HFFc6 (cell line): Measurements from ENCODE around the gene UBE2K. TPM values are rescaled to one million over a fixed set of nuclear protein-coding genes. Genes with fewer than 3 reads are reported as not detected.

Experiments used
- DNase-seq: peaks from one replicate; pipeline ENCODE4 v3.0.0-alpha.2; 2018
- H3K27ac Mint-ChIP-seq: 2 replicates; pipeline ENCODE4 v1.8.0; 2020; ENCODE audit warnings: mild to moderate bottlenecking, mixed read lengths
- H3K27me3 Mint-ChIP-seq: 2 replicates; pipeline ENCODE4 v1.8.0; 2021; ENCODE audit warnings: mild to moderate bottlenecking, moderate library complexity, mixed read lengths; ENCODE audit not compliant: insufficient read depth
- H3K36me3 Mint-ChIP-seq: 2 replicates; pipeline ENCODE4 v1.8.0; 2021; ENCODE audit warnings: low read depth, mixed read lengths
- H3K4me1 Mint-ChIP-seq: 2 replicates; pipeline ENCODE4 v1.8.0; 2020; ENCODE audit warnings: low read depth, mixed read lengths
- H3K4me3 Mint-ChIP-seq: 2 replicates; pipeline ENCODE4 v1.8.0; 2020; ENCODE audit warnings: mild to moderate bottlenecking, moderate library complexity, mixed read lengths
- H3K9me3 Mint-ChIP-seq: 2 replicates; pipeline ENCODE4 v1.8.0; 2020; ENCODE audit warnings: mild to moderate bottlenecking, mixed read lengths
- total RNA-seq, 6 experiments: library from RNA; stranded (reverse); fragmentation: NEBNext Ultra II Directional; extraction: Animal tissue kit (Norgen Biotek cat#: 25700); gene quantifications; 2 replicates in 1 of 6; 3 replicates in 5 of 6; pipeline ENCODE4 v1.2.3, GENCODE V29; 2021
- TF ChIP-seq, protein P1 (sequence below): fragments of 200-600 bp; sonication (generic); IDR thresholded peaks from 2 replicates; pipeline ENCODE4 v1.5.0; 2021; ENCODE audit warnings: antibody characterized with exemption, mild to moderate bottlenecking

Gene UBE2K
- total RNA-seq, 6 experiments from 2014 or later, result 84.8 to 104 (median 90.6) TPM

DNA sequence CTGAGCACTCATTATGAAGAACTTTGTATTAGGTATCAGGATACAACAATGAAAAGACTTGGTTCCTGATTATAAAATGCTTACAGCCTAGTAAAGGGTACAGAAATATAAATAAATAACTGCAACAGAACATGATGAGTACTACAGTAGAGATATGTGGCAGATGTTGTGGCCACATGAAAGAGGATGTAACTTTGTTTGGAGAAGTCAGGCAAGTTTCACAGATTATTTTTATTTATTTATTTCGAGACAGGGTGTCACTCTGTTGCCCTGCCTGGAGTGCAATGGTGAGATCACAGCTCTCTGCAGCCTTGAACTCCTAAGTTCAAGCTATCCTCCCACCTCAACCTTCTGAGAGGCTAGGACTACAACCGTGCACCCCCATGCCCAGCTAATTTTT, 15.8 kb upstream of the UBE2K start:
- Mint-ChIP-seq H3K36me3 (no peaks in the 10 kb centered on the region), H3K4me1 (no peaks in the 10 kb centered on the region), H3K4me3 (no peak overlapping the region), H3K9me3 (no peaks in the 10 kb centered on the region), H3K27me3 (peaks cover 2% of the 10 kb centered on the region; the same call in 1 of the 2 replicates), H3K27ac (no peak overlapping the region)
- TF ChIP-seq, protein P1, sequence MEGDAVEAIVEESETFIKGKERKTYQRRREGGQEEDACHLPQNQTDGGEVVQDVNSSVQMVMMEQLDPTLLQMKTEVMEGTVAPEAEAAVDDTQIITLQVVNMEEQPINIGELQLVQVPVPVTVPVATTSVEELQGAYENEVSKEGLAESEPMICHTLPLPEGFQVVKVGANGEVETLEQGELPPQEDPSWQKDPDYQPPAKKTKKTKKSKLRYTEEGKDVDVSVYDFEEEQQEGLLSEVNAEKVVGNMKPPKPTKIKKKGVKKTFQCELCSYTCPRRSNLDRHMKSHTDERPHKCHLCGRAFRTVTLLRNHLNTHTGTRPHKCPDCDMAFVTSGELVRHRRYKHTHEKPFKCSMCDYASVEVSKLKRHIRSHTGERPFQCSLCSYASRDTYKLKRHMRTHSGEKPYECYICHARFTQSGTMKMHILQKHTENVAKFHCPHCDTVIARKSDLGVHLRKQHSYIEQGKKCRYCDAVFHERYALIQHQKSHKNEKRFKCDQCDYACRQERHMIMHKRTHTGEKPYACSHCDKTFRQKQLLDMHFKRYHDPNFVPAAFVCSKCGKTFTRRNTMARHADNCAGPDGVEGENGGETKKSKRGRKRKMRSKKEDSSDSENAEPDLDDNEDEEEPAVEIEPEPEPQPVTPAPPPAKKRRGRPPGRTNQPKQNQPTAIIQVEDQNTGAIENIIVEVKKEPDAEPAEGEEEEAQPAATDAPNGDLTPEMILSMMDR, result no peak
- no peak for DNase-seq

DNA sequence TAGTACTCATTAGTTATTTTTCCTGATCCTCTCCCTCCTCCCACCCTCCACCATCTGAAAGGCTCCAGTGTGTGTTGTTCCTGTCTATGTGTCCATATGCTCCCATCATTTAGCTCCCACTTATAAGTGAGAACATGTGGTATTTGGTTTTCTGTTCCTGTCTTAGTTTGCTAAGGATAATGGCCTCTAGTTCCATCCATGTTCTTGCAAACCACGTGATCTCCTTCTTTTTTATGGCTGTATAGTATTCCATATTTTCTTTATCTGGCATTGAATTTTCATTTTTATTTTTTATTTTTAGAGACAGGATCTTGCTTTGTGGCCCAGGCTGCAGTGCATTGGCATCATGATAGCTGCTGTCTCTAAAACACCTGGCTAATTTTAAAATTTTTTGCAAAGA, 11.9 kb upstream of the UBE2K start:
- Mint-ChIP-seq H3K9me3 (no peaks in the 10 kb centered on the region), H3K27me3 (no peaks in the 10 kb centered on the region), H3K4me3 (no peak overlapping the region), H3K36me3 (no peaks in the 10 kb centered on the region), H3K4me1 (no peaks in the 10 kb centered on the region), H3K27ac (no peak overlapping the region)
- DNase-seq, result no peak
- TF ChIP-seq, protein P1, result no peak

DNA sequence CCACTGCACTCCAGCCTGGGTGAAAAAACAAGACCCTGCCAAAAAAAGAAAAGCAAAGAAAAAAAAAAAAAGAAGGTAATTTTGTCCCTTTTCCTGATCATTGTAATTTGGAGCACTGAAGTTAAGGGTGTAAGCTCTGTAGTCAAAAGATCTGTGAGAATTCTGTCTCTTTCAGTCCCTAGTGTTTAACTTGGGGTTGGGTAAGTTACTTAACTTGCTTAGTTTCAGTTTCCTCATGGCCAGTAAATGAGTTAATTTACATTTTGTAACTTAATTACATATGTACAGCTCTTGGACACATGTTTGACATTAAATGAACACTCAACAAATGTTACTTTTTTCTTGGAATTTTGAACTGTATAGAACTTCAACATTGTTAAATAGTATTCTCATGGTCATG, 10.9 kb upstream of the UBE2K start:
- no peaks in the 10 kb centered on the region for H3K4me1 Mint-ChIP-seq
- TF ChIP-seq, protein P1, result no peak
- DNase-seq, result no peak
- H3K4me3 Mint-ChIP-seq, result no peak overlapping the region
- no peaks in the 10 kb centered on the region for H3K9me3 Mint-ChIP-seq
- H3K27me3 Mint-ChIP-seq, result no peaks in the 10 kb centered on the region
- no peak overlapping the region for H3K27ac Mint-ChIP-seq
- H3K36me3 Mint-ChIP-seq, result no peaks in the 10 kb centered on the region

DNA sequence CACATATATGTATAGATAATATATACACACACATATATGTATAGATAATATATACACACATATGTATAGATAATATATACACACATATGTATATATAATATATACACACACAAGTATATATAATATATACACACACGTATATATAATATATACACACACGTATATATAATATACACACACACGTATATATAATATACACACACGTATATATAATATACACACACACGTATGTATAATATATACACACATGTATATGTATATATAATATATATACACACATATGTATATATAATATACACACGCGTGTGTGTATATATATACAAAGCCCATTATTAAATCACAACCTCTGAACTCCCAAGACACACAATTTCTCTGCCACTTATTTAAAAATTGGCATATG, 8.0 kb upstream of the UBE2K start:
- Mint-ChIP-seq H3K9me3 (no peaks in the 10 kb centered on the region), H3K36me3 (no peaks in the 10 kb centered on the region), H3K27me3 (no peaks in the 10 kb centered on the region), H3K4me1 (no peaks in the 10 kb centered on the region), H3K27ac (no peak overlapping the region), H3K4me3 (no peak overlapping the region)
- DNase-seq, result no peak
- TF ChIP-seq, protein P1, result no peak

DNA sequence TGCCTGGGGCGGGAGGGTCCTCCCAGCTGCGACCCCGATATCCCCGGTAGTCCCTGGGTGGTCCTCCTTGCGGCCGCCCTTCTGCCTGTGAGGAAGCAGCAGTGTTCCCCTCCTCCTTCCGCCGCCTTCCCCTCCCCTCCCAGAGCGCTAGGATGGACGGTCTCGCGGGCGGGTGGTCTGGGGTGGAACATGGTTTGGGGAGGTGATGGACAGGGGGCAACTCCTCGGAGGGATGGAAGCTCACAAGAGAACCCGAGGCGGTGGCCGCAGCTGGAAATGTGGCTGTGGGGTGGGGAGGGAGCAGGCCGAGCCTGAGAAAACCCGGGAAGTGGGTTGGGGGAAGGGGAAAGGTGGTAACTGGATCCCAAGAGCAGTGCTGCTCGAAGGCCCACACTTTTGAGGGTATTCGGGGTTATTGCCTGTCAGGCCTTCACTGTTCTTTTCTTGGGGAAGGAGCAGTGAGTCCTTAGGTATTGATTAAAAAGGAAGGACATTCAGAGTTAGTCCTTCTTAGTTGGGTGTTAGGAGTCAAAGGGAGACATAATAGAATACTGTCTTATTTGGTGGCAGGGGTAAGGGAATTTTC, 581 bp downstream of the UBE2K start:
- peaks cover 15% of the 10 kb centered on the region; the same call in 1 of the 2 replicates for H3K36me3 Mint-ChIP-seq
- H3K27ac Mint-ChIP-seq, result peak overlapping the region; percentile 91
- H3K4me3 Mint-ChIP-seq, result peak overlapping the region; percentile 99
- DNase-seq, result no peak
- H3K27me3 Mint-ChIP-seq, result peaks cover 3% of the 10 kb centered on the region; the same call in 1 of the 2 replicates
- TF ChIP-seq, protein P1, result no peak
- H3K4me1 Mint-ChIP-seq, result peaks cover 35% of the 10 kb centered on the region
- H3K9me3 Mint-ChIP-seq, result no peaks in the 10 kb centered on the region
